ENCODE data around the gene AKT2. TPM values are rescaled to one million over a fixed set of nuclear protein-coding genes. Genes with fewer than 3 reads are reported as not detected.

The AKT2 gene
- total RNA-seq, 1 donor from 2014 or later, result 89.8 TPM

DNA sequence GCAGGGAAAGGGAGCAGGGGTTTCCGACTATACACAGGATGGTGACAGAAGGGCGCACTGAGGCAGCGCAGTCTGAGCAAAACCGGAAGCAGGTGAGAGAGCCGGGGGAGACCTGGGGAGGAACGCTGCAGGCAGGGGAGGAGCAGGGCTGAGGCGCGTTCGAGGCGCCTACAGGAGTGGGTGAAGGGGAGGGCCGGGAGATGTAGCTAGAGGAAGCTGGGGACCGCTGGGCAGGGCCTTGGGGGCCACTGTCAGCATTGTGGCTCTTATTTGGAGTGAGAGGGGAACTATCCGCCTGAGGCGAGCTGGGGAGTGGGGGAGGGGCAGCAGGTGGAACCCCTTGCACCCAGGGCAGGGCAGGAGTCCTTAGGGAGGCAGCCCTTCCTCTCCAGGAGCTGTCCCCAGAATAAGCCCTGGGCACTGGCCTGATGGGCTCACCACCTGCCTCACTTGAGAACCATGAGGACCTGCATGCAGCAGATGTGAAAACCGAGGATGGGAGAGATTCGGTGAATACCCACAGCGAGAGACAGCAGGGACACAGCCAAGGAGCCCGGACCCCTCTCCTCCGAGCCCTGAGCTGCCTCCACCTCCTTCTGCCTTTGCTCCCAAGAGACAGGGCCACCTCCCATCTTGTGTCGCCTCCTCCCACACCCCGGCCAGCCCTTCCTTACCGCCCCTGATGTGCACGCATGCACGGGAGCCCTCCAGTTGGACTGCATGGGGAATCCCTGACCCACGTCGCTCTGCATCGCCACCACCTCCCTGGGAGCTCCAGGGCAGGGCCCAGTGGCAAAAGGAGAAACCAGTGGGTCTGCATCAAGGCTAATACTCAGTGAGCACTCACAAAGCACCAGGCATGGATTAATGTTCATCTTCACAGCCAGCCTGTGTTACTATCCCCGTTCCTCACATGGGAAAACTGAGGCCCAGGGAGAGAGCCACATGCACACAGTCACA is 10.3 kb downstream of the AKT2 start:
- Mint-ChIP-seq H3K27me3 (ENCODE audit: unreplicated experiment) (peaks cover 3% of the 10 kb centered on the region), H3K27ac (ENCODE audit: unreplicated experiment) (peak overlapping the region; percentile 22)

DNA sequence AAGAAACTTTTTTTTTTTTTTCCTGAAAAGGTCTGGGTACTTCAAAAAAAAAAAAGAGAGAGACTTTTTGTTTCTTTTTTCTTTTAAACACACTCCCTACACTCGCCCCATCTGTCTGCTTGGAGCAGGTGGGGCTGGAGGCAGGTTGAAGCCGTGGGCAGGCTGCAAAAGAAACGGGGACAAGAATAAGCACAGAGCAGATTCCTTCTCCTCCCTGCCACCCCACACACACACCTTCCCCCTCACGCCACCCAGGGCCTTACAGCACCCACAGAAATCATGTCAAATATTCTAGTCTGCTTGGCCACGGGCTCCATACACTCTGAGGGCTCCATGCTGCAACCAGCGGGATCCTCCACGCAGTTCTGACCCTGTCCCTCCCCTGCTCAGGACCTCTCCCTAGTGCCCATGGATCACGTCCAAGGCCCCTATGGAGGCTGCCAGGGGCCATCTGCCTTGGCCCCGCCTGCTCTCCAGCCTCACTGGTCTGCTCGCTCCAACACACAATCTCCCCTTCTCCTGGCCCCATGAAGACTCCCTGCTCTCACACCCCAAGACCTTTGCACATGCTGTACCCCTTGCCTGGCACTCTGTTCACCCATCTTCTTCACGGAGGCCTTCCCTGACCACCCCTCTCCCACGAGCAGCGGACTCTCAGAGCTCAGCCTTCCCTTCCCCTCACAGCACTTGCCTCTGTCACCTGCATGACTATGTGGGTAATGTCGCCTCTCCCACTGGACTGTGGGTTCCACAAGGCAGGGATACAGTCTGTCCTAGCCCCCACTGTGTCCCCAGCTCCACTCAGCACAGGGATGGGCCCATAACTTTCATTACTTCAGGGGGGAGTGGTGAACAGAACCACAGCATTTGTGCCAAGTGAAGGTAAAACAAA is 11.4 kb downstream of the AKT2 start:
- no peaks in the 10 kb centered on the region for H3K9me3 Mint-ChIP-seq (ENCODE audit: unreplicated experiment)
- no peak overlapping the region for H3K27ac Mint-ChIP-seq (ENCODE audit: unreplicated experiment)
- H3K4me3 Mint-ChIP-seq (ENCODE audit: unreplicated experiment), result no peak overlapping the region
- TF ChIP-seq, protein P1, sequence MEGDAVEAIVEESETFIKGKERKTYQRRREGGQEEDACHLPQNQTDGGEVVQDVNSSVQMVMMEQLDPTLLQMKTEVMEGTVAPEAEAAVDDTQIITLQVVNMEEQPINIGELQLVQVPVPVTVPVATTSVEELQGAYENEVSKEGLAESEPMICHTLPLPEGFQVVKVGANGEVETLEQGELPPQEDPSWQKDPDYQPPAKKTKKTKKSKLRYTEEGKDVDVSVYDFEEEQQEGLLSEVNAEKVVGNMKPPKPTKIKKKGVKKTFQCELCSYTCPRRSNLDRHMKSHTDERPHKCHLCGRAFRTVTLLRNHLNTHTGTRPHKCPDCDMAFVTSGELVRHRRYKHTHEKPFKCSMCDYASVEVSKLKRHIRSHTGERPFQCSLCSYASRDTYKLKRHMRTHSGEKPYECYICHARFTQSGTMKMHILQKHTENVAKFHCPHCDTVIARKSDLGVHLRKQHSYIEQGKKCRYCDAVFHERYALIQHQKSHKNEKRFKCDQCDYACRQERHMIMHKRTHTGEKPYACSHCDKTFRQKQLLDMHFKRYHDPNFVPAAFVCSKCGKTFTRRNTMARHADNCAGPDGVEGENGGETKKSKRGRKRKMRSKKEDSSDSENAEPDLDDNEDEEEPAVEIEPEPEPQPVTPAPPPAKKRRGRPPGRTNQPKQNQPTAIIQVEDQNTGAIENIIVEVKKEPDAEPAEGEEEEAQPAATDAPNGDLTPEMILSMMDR (IDR thresholded peaks at IDR 0.05; ENCODE audit: unreplicated experiment), result no peak
- no peak for DNase-seq (ENCODE audit: low spot score)
- H3K36me3 Mint-ChIP-seq (ENCODE audit: low read depth, unreplicated experiment), result peaks cover 21% of the 10 kb centered on the region
- peaks cover 1% of the 10 kb centered on the region for H3K27me3 Mint-ChIP-seq (ENCODE audit: unreplicated experiment)
- H3K4me1 Mint-ChIP-seq (ENCODE audit: unreplicated experiment), result peaks cover 3% of the 10 kb centered on the region

More for the DNA sequence above, 10.3 kb downstream of the AKT2 start:
- Mint-ChIP-seq H3K36me3 (ENCODE audit: low read depth, unreplicated experiment) (peaks cover 14% of the 10 kb centered on the region), H3K4me3 (ENCODE audit: unreplicated experiment) (no peak overlapping the region), H3K9me3 (ENCODE audit: unreplicated experiment) (no peaks in the 10 kb centered on the region), H3K4me1 (ENCODE audit: unreplicated experiment) (peaks cover 3% of the 10 kb centered on the region)
- TF ChIP-seq, protein P1 (IDR thresholded peaks at IDR 0.05; ENCODE audit: unreplicated experiment), result no peak
- DNase-seq (ENCODE audit: low spot score), result no peak

DNA sequence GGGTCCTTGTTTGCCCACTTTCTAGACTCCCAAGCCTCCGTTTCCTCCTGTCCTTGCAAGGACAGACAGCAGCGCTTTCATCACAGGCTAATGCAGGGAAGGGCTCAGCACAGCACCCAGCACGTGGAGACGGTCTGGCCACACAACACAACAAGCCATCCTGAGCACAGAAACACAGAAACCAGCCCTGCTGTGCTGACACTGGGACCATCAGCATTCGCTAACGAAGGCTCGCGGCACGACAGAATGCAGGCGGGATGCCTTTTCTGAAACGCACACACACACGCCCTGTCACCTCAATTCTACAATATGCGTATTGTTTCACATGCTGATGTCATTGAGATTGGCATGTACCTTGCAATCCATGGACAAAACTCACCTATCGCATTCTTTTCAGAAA is 12.9 kb downstream of the AKT2 start:
- H3K9me3 Mint-ChIP-seq (ENCODE audit: unreplicated experiment), result no peaks in the 10 kb centered on the region
- peaks cover 3% of the 10 kb centered on the region for H3K27me3 Mint-ChIP-seq (ENCODE audit: unreplicated experiment)
- TF ChIP-seq, protein P1 (IDR thresholded peaks at IDR 0.05; ENCODE audit: unreplicated experiment), result no peak
- peaks cover 3% of the 10 kb centered on the region for H3K4me1 Mint-ChIP-seq (ENCODE audit: unreplicated experiment)
- no peak for DNase-seq (ENCODE audit: low spot score)
- no peak overlapping the region for H3K4me3 Mint-ChIP-seq (ENCODE audit: unreplicated experiment)
- H3K27ac Mint-ChIP-seq (ENCODE audit: unreplicated experiment), result no peak overlapping the region
- peaks cover 19% of the 10 kb centered on the region for H3K36me3 Mint-ChIP-seq (ENCODE audit: low read depth, unreplicated experiment)

DNA sequence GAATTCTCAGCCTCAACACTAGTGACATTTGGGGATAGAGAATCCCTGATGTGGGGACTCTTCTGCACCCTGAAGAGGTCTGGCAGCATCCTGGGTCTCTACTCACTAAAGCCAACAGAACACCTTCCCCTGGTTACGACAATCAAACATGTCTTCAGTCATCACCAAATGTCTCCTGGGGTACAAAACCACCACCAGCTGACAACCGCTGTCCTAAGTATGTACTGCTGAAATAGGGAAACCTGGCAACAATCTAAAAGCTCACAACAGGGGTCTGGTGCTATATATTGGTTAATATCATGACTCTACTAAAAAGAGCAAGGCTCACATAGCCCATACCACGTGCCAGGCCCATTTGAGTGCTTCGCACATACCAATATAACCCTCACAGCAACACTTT is 13.4 kb downstream of the AKT2 start:
- H3K36me3 Mint-ChIP-seq (ENCODE audit: low read depth, unreplicated experiment), result peaks cover 19% of the 10 kb centered on the region
- no peak for DNase-seq (ENCODE audit: low spot score)
- TF ChIP-seq, protein P1 (IDR thresholded peaks at IDR 0.05; ENCODE audit: unreplicated experiment), result no peak
- H3K27ac Mint-ChIP-seq (ENCODE audit: unreplicated experiment), result no peak overlapping the region
- H3K9me3 Mint-ChIP-seq (ENCODE audit: unreplicated experiment), result no peaks in the 10 kb centered on the region
- peaks cover 3% of the 10 kb centered on the region for H3K4me1 Mint-ChIP-seq (ENCODE audit: unreplicated experiment)
- peaks cover 5% of the 10 kb centered on the region for H3K27me3 Mint-ChIP-seq (ENCODE audit: unreplicated experiment)
- no peak overlapping the region for H3K4me3 Mint-ChIP-seq (ENCODE audit: unreplicated experiment)

Data from endothelial cell (in vitro differentiated cells).